B cell (primary cell): ENCODE results near the gene EDAR. TPM values are rescaled to one million over a fixed set of nuclear protein-coding genes. Genes with fewer than 3 reads are reported as not detected.

Source experiments
- ATAC-seq: fragments of 200-7000 bp; cut with Tn5 transposase; one replicate; pipeline ENCODE4 v1.10.0; 2021; ENCODE audit warnings: low read depth, mild to moderate bottlenecking, moderate number of reproducible peaks, moderate library complexity
- CTCF ChIA-PET: fragments of 350-600 bp; sonication (Branson Sonifier 250); formaldehyde crosslinking; loops from one replicate; lab custom pipeline; 2021; ENCODE audit warnings: antibody characterized with exemption, inconsistent platforms; lab: Charles Lee
- POLR2A ChIA-PET: fragments of 350-600 bp; sonication (Branson Sonifier 250); formaldehyde crosslinking; loops from one replicate; lab custom pipeline; 2021; ENCODE audit warnings: antibody characterized with exemption; lab: Charles Lee
- DNase-seq: peaks from one replicate; pipeline ENCODE4 v3.0.0; 2013
- H2AFZ ChIP-seq: 2 replicates; pipeline ENCODE4 v1.6.1; 2012; ENCODE audit warnings: mild to moderate bottlenecking, low read depth, low read length; ENCODE audit not compliant: insufficient read depth, poor library complexity, severe bottlenecking
- H3K27ac ChIP-seq, 2 donors: 1 replicate in 1 of 2; 2 replicates in 1 of 2; pipeline ENCODE4 v1.5.1; 2012 to 2013; ENCODE audit warnings: low read length in 2 of 2, mild to moderate bottlenecking in 2 of 2, moderate library complexity in 1 of 2
- H3K27me3 ChIP-seq, 4 experiments: fragments of 200-600 bp in 1 of 4; sonication (generic) in 1 of 4; replicated peaks in 1 of 4; 1 replicate in 2 of 4; 2 replicates in 2 of 4; pipeline versions ENCODE4 v1.6.1 to v1.7.0; 2013 to 2016; ENCODE audit warnings: low read length in 3 of 4, mild to moderate bottlenecking in 2 of 4, mixed read lengths in 1 of 4, moderate library complexity in 1 of 4; ENCODE audit not compliant: insufficient read depth in 4 of 4, control insufficient read depth in 3 of 4; ENCODE audit errors: control extremely low read depth in 1 of 4
- H3K36me3 ChIP-seq, 2 experiments: replicated peaks in 1 of 2; 1 replicate in 1 of 2; 2 replicates in 1 of 2; pipeline versions ENCODE4 v1.6.1 to v1.7.1; 2013; ENCODE audit warnings: low read length in 1 of 2; ENCODE audit not compliant: insufficient read depth in 2 of 2, control insufficient read depth in 1 of 2; ENCODE audit errors: control extremely low read depth in 1 of 2, extremely low read depth in 1 of 2
- H3K4me1 ChIP-seq, 2 donors: fragments of 200-600 bp in 1 of 2; sonication (generic) in 1 of 2; 1 replicate in 1 of 2; 2 replicates in 1 of 2; pipeline versions ENCODE4 v1.5.1 to v1.6.1; 2013 to 2017; ENCODE audit warnings: low read length in 2 of 2; ENCODE audit not compliant: control insufficient read depth in 2 of 2, insufficient read depth in 2 of 2
- H3K4me2 ChIP-seq: replicated peaks from 2 replicates; pipeline ENCODE3; 2012; ENCODE audit warnings: mild to moderate bottlenecking, low read depth, low read length; ENCODE audit not compliant: poor library complexity, severe bottlenecking
- H3K4me3 ChIP-seq, 5 experiments: fragments of 200-600 bp in 1 of 5; sonication (generic) in 1 of 5; 1 replicate in 3 of 5; 2 replicates in 2 of 5; pipeline versions ENCODE4 v1.5.1 to v1.7.0; 2011 to 2016; ENCODE audit warnings: low read length in 4 of 5, mild to moderate bottlenecking in 4 of 5, low read depth in 2 of 5, control low read depth in 1 of 5, moderate library complexity in 1 of 5; ENCODE audit not compliant: insufficient read depth in 1 of 5; ENCODE audit errors: control extremely low read depth in 1 of 5, extremely low read depth in 1 of 5
- H3K79me2 ChIP-seq: fragments of 200-600 bp; sonication (generic); one replicate; pipeline ENCODE4 v1.6.0; 2016; ENCODE audit warnings: low read length; ENCODE audit not compliant: control insufficient read depth, insufficient read depth
- H3K9ac ChIP-seq: fragments of 200-600 bp; sonication (generic); 2 replicates; pipeline ENCODE4 v1.6.1; 2017; ENCODE audit warnings: mild to moderate bottlenecking, low read length, moderate library complexity
- H3K9me3 ChIP-seq, 3 donors: one replicate each; pipeline versions ENCODE4 v1.6.1 to v1.7.1; 2013; ENCODE audit warnings: low read length in 2 of 3; ENCODE audit not compliant: control insufficient read depth in 2 of 3, insufficient read depth in 1 of 3; ENCODE audit errors: control extremely low read depth in 1 of 3
- H4K20me1 ChIP-seq: 2 replicates; pipeline ENCODE4 v1.6.0; 2012; ENCODE audit warnings: mild to moderate bottlenecking, low read length; ENCODE audit not compliant: insufficient read depth, control insufficient read depth, poor library complexity, severe bottlenecking
- H3K27ac Mint-ChIP-seq: one replicate; pipeline ENCODE4 v1.8.0; 2021; ENCODE audit warnings: mixed read lengths
- H3K27me3 Mint-ChIP-seq: one replicate; pipeline ENCODE4 v1.8.0; 2021; ENCODE audit warnings: mixed read lengths
- H3K4me1 Mint-ChIP-seq: one replicate; pipeline ENCODE4 v1.8.0; 2021; ENCODE audit warnings: mixed read lengths
- H3K4me3 Mint-ChIP-seq: one replicate; pipeline ENCODE4 v1.8.0; 2021; ENCODE audit warnings: mixed read lengths
- H3K9me3 Mint-ChIP-seq: one replicate; pipeline ENCODE4 v1.8.0; 2022; ENCODE audit warnings: mixed read lengths; ENCODE audit not compliant: insufficient read depth
- EZH2 ChIP-seq: IDR thresholded peaks from 2 replicates; pipeline ENCODE4 v1.6.1; 2012; ENCODE audit warnings: borderline replicate concordance, low read depth, mild to moderate bottlenecking, moderate library complexity, low read length; ENCODE audit not compliant: insufficient read depth, poor library complexity, severe bottlenecking
- WGBS: methylation state at CpG from one replicate; pipeline ENCODE4 v1.1.5; 2013; ENCODE audit warnings: missing lambda C conversion rate; ENCODE audit not compliant: insufficient coverage; 5-methylcytosine and 5-hydroxymethylcytosine counted together
- intact Hi-C: fragments of 100-400 bp; cut with micrococcal nuclease; formaldehyde crosslinking; loops from one replicate; pipeline ENCODE4 v1.10.0; 2022
- polyA plus RNA-seq: library from polyadenylated mRNA; depleted of rRNA; stranded (reverse); fragments of >200 nt; gene quantifications from 2 replicates; pipeline ENCODE4 v1.2.3, GENCODE V29; 2012
- total RNA-seq, 2 donors: library from RNA; stranded (reverse); fragments of 120-200 nt in 1 of 2; gene quantifications; 1 replicate in 1 of 2; 2 replicates in 1 of 2; pipeline versions ENCODE4 v1.2.3 to v1.2.4, GENCODE V29; 2013 to 2022
- TF ChIP-seq, protein P1 (sequence below): fragments of 200-600 bp; IDR thresholded peaks from one replicate; pipeline ENCODE4 v1.8.0; 2022; ENCODE audit warnings: antibody characterized with exemption, mild to moderate bottlenecking

Gene EDAR
- total and polyA plus RNA-seq, 2 donors (not counting 1 experiment from before 2014, with no cell fraction given): 0.03 TPM; not detected in 1

DNA sequence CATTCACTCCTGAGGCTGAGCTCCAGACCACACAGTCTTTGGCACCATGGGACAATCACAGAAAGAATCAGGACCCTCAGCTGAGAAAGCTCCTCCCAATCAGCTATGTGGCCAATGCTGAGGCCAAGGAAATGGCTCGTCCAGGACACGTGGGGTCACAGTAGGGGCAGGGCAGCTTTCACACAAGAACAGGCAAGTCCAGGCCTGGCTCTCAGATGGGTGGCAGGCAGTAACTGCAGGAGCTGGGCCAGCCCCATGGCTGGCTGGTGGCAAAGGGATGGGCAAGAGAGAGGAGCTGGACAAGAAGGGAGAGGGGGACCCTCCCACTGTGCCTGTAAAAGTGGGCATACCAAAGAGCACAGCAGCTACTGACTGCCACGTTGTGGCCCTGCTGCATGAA, 12.2 kb upstream of the EDAR start:
- Mint-ChIP-seq H3K27ac (no peak overlapping the region), H3K27me3 (peaks cover 12% of the 10 kb centered on the region), H3K9me3 (no peaks in the 10 kb centered on the region), H3K4me3 (no peak overlapping the region), H3K4me1 (no peaks in the 10 kb centered on the region)
- ATAC-seq (no peak), DNase-seq (no peak)
- Histone ChIP-seq H4K20me1 (no peaks in the 10 kb centered on the region), H2AFZ (no peak overlapping the region), H3K4me2 (no peak overlapping the region), H3K27ac (no peak overlapping the region), H3K79me2 (no peaks in the 10 kb centered on the region), H3K9me3 (no peaks in the 10 kb centered on the region), H3K4me1 (no peaks in the 10 kb centered on the region), H3K27me3 (no peaks in the 10 kb centered on the region), H3K4me3 (no peak overlapping the region), H3K9ac (no peak overlapping the region), H3K36me3 (no peaks in the 10 kb centered on the region)
- 83% methylated on average over 3 of the region's 3 CpGs for WGBS
- intact Hi-C loops: no loop called here
- POLR2A ChIA-PET: no interaction called here
- TF ChIP-seq, protein P1, sequence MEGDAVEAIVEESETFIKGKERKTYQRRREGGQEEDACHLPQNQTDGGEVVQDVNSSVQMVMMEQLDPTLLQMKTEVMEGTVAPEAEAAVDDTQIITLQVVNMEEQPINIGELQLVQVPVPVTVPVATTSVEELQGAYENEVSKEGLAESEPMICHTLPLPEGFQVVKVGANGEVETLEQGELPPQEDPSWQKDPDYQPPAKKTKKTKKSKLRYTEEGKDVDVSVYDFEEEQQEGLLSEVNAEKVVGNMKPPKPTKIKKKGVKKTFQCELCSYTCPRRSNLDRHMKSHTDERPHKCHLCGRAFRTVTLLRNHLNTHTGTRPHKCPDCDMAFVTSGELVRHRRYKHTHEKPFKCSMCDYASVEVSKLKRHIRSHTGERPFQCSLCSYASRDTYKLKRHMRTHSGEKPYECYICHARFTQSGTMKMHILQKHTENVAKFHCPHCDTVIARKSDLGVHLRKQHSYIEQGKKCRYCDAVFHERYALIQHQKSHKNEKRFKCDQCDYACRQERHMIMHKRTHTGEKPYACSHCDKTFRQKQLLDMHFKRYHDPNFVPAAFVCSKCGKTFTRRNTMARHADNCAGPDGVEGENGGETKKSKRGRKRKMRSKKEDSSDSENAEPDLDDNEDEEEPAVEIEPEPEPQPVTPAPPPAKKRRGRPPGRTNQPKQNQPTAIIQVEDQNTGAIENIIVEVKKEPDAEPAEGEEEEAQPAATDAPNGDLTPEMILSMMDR: no peak
- TF ChIP-seq EZH2: no peak
- CTCF ChIA-PET: no interaction called here

DNA sequence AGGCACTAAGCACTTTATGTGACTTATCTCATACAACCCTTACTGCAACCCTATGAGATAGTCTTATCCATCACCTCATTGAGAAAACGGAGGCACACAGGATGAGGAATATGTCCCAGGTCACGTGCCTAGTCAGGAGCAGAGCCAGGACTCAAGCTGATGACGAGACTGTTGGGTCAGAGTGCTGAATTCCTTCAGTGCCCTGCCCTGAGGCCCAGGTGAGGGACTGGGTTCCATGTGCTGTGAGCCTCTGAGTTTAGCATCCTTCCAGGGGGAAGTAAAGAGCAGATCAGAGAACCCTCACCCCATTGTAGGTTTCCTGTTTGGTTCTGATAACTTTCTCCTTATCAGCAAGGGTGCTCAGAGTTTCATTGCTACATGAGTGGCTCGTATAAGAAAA, 11.7 kb upstream of the EDAR start:
- no peak overlapping the region for H3K27ac Mint-ChIP-seq
- H3K4me3 Mint-ChIP-seq: no peak overlapping the region
- Histone ChIP-seq H3K4me2 (no peak overlapping the region), H3K9ac (no peak overlapping the region), H3K79me2 (no peaks in the 10 kb centered on the region), H3K4me3 (no peak overlapping the region), H2AFZ (no peak overlapping the region), H4K20me1 (no peaks in the 10 kb centered on the region), H3K27ac (no peak overlapping the region), H3K4me1 (no peaks in the 10 kb centered on the region), H3K9me3 (no peaks in the 10 kb centered on the region), H3K27me3 (no peaks in the 10 kb centered on the region), H3K36me3 (no peaks in the 10 kb centered on the region)
- ATAC-seq: no peak
- H3K9me3 Mint-ChIP-seq: no peaks in the 10 kb centered on the region
- peaks cover 12% of the 10 kb centered on the region for H3K27me3 Mint-ChIP-seq
- ChIA-PET POLR2A (no interaction called here), CTCF (no interaction called here)
- no peak for DNase-seq
- 88% methylated on average over 3 of the region's 4 CpGs for WGBS
- H3K4me1 Mint-ChIP-seq: no peaks in the 10 kb centered on the region
- TF ChIP-seq EZH2: no peak
- TF ChIP-seq, protein P1: no peak
- intact Hi-C loops: no loop called here
